Measurements from ENCODE around the gene FOXC2.

DNA sequence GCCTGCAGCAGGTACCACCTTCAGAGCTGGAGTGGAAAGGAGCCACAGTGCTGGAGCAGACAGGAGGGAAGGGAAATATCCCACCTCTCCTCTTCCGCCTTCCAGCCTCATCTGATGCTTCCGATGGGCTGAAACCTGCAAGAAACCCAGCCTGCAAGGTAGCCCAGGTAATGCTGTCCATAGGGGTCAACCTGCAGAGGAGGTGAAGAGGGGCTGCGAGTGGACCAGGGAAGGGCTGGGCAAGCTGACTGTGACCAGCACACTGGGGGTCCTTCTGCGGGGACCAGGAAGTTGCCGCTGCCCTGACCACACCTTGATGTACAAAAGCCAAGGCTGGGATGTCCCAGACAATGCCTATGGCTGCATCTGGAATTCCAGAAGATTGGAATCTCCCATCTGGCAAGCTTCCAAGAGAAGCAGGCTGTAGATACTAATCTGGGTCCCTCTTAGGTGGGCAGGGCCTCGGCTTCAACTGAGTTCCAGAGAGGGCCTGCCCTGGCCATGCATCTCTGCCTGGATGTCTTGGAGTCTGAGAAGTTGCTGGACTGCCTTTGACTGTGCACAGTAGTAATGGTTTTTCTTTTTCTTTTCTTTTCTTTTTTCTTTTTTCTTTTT lies 17.5 kb downstream of the FOXC2 start:
- TF ChIP-seq CTCF (CRISPR knock-in tag; IDR thresholded peaks at IDR 0.05) = no peak
- TF ChIP-seq, protein P1, sequence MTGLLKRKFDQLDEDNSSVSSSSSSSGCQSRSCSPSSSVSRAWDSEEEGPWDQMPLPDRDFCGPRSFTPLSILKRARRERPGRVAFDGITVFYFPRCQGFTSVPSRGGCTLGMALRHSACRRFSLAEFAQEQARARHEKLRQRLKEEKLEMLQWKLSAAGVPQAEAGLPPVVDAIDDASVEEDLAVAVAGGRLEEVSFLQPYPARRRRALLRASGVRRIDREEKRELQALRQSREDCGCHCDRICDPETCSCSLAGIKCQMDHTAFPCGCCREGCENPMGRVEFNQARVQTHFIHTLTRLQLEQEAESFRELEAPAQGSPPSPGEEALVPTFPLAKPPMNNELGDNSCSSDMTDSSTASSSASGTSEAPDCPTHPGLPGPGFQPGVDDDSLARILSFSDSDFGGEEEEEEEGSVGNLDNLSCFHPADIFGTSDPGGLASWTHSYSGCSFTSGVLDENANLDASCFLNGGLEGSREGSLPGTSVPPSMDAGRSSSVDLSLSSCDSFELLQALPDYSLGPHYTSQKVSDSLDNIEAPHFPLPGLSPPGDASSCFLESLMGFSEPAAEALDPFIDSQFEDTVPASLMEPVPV (CRISPR knock-in tag; IDR thresholded peaks at IDR 0.05) = no peak
